HG02870 (cell line): ENCODE measurements around the gene ULBP1.
"Not testable (repeated sequence)": the region's sequence is repeated elsewhere in the genome, so short reads cannot be mapped to it uniquely, and the experiment has no call there.

ENCODE experiments used
- ATAC-seq: cut with Tn5 transposase; IDR thresholded peaks from one replicate; pipeline ENCODE4 v1.9.1; 2021; ENCODE audit warnings: mild to moderate bottlenecking, moderate library complexity; ENCODE audit not compliant: unreplicated experiment

ULBP1 gene

DNA sequence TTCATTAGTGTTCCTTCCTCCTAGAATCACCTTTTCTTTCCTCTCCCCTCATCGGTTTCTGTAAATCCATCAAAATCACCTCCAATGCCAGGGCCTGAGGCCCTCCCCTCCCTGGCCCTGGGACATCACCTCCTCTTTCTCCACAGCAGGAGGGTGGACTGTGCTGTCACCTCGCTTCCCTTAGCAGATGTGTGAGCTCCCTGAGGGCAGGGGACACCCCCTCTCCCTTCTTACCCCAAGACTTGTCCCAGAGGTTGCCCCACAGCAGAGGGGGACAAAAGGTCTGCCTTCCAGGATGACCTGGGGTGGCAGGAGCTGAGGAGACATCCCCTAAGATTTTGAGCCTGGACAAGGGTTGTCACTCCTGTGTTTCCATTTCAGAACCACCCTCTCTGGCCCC lies 5.9 kb downstream of the ULBP1 start:
- no peak for ATAC-seq

- ATAC-seq, result not testable (repeated sequence)
Observed at GRCh38 chr6:149974394-149974793, 10.7 kb downstream of the ULBP1 start.

DNA sequence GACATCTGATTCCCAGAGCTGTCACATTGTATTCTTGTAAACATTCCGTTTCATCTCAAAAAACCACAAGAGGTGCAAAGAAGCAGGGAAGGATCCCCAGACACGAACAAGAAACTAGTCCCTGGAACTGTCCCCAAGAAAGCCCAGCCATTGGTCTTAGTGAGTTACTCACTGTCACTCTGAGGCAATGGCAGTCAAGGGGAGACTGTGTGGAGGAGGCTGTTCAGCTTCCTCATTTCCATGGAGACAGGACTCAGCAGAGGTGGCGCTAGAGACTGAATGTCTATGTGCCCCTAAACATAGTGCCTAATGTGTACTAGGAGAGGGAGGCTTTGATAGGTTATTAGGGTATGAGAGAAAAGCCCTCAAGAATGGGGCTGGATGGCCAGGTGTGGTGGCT lies 11.1 kb downstream of the ULBP1 start:
- ATAC-seq, result no peak

DNA sequence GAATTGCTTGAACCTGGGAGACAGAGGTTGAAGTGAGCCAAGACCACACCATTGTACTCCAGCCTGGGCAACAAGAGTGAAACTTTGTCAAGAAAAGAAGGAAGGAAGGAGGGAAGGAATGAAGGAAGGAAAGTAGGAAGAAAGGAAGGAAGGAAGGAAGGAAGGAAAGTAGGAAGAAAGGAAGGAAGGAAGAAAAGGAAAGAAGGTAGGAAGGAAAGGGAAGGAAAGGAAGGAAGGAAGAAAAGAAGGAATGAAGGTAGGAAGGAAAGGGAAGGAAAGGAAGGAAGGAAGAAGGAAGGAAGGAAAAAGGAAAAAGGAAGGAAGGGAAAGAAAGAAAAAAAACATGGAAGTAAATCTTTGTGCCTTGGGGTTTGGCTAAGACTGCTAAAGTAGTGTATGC lies 11.7 kb downstream of the ULBP1 start:
- no peak for ATAC-seq

DNA sequence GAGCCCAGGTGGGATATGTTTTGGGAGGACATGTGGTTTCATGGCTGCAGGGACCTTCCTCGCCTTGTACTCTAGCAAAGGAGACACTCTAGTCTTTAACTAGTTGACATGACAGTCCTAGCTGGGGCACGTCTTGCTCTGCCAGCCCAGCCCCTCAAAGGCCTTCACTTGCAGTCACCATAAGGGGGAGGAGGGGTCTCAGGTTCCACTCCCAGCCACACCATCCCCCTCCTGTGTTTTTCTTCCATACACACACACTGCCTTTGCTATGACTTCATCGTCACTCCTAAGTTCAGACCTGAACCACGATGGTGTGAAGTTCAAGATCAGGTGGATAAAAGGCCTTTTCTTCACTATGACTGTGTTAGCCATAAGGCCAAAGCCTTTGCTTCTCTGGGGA lies 13.5 kb downstream of the ULBP1 start:
- no peak for ATAC-seq

GRCh38 chr6:149978610-149979009 lies 14.9 kb downstream of the ULBP1 start:
- no peak for ATAC-seq

GRCh38 chr6:149979293-149979692 lies 15.6 kb downstream of the ULBP1 start:
- no peak for ATAC-seq

GRCh38 chr6:149983145-149983544 lies 19.4 kb downstream of the ULBP1 start:
- ATAC-seq, result no peak

DNA sequence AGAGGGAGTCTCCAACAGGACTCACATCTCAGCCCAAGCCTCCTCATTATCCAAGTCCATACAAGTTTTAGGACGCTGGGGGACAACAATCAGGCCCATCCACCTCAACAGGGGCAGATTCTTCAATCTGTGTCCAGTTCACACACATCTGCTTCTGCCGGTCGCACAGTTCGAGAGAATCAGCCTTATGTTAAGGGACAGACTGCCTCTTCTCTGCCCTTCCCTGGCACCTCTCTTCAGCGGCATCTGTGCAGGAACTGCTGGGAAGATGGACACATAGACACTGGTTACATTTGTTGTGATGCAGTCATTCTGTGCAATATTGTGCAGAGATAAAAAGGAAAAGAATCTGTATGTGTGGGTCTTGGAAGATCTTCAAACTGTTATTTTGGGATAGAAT lies 21.0 kb downstream of the ULBP1 start:
- ATAC-seq, result no peak

- no peak for ATAC-seq
Observed at GRCh38 chr6:149985481-149985937, 21.8 kb downstream of the ULBP1 start.

- ATAC-seq, result no peak
Observed at GRCh38 chr6:149987602-149988107, 23.9 kb downstream of the ULBP1 start.

- ATAC-seq, result no peak
Observed at GRCh38 chr6:149988550-149989346, 25.0 kb downstream of the ULBP1 start.

GRCh38 chr6:149990212-149990660 lies 26.5 kb downstream of the ULBP1 start:
- no peak for ATAC-seq

DNA sequence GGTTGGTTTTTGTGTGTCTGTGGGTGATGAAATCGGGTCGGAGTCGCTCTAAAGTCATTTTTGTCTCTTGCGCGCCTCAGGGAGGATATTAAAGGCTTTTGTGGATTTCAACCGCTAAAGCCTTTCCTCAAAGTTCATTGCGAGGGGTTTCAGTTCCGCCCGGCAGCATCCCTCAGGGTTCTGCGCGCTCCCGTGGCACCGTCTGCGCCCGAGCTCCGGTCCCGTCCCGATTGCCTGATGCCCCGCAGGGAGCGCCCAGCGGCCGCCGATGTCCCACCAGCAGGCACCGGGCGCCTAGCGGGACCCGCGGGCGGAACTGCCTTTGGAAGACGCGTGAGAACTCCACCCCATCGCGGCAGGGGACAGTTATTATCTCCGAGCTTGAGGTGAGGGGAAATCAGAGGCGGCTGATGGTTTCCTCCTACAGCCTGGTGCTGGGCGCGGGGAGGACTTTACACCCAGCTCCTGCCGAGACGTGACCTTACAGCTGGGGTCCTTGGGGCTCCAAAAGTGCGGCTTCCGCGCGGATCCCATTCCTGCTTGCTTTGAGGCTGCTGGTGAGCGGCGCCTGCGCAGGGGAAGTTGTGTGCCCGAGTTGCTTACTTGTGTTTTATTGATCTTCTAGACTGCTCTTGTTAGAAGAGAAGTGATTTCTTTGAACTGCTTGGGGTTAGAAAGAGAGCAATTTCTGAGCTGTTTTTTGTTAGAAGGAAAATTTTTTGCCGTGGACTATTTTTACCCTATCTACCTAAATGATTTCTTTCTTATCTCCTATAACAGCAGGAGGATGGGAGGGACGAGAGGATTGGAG lies 27.1 kb downstream of the ULBP1 start:
- ATAC-seq, result no peak

- not testable (repeated sequence) for ATAC-seq
Observed at GRCh38 chr6:149991472-149991795, 27.7 kb downstream of the ULBP1 start.

DNA sequence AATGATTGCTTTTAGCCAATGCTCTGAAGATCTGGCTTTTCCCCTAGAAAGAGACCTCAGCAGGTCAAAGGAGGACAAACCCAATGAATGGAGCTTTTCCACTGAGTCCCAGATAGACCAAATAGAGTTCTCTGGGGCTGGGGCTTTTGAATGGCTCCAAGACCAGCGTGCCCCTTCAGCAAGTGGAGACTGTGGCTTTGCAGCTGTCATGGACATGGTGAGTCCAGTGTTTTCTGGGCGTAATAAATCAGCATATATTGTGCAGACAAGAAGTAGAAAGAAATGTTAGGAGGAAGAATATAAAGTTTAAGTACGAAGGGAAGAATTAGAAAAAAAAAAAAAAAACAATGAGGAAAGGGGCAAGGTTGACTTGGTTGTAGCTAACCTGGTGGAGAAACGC lies 28.1 kb downstream of the ULBP1 start:
- no peak for ATAC-seq

DNA sequence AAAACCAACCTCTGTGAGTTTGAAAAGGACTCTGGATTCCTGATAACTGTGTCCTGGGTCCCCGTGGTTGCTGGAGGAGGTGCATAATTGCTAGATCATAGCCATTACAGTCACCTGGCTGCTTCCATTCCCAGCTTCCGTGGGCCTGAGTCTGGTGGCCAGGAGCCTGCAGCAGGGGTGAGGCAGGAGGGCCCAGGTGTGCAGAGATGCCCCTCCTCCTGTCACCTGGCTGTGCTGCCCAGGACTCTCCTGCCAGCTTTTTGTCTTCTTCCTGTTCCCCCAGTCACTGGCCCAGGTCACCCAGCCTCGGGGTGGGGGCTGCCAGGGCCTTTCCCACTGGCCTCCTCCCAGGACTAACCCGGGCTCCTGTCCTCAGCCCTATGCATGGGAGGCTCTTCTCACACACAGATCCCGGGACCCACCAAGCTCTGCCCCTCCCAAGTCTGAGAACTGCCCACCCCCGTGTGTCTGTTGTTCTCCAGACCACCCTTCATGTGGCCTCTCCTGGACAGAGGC lies 31.6 kb downstream of the ULBP1 start:
- ATAC-seq, result no peak

- no peak for ATAC-seq
Observed at GRCh38 chr6:149995971-149996370, 32.2 kb downstream of the ULBP1 start.

GRCh38 chr6:149999636-150000035 lies 35.9 kb downstream of the ULBP1 start:
- ATAC-seq, result no peak

- ATAC-seq, result peak; percentile 51
Observed at GRCh38 chr6:150001295-150002008, 37.7 kb downstream of the ULBP1 start.

- ATAC-seq, result no peak
Observed at GRCh38 chr6:150002710-150003109, 39.0 kb downstream of the ULBP1 start.
